ENCODE data around the gene TMEM131.

Gene TMEM131

GRCh38 chr2:97740590-97741182 is 255.1 kb downstream of the TMEM131 start:
- DNase-seq: peak in 2 of 56 donors; percentile 18 to 27

- DNase-seq: no peak
Measured at GRCh38 chr2:97739893-97740245, 255.9 kb downstream of the TMEM131 start.

- no peak for DNase-seq
Measured at GRCh38 chr2:97739020-97739892, 256.5 kb downstream of the TMEM131 start.

GRCh38 chr2:97738179-97739019 is 257.3 kb downstream of the TMEM131 start:
- DNase-seq: no peak

GRCh38 chr2:97737421-97738178 is 258.1 kb downstream of the TMEM131 start:
- DNase-seq: no peak

GRCh38 chr2:97736608-97737330 is 259.0 kb downstream of the TMEM131 start:
- no peak for DNase-seq

- DNase-seq: no peak
Measured at GRCh38 chr2:97736185-97736584, 259.6 kb downstream of the TMEM131 start.

- DNase-seq: no peak
Measured at GRCh38 chr2:97735161-97735561, 260.6 kb downstream of the TMEM131 start.

- DNase-seq: no peak
Measured at GRCh38 chr2:97734061-97735051, 261.4 kb downstream of the TMEM131 start.

- DNase-seq: no peak
Measured at GRCh38 chr2:97733341-97734035, 262.3 kb downstream of the TMEM131 start.

- no peak for DNase-seq
Measured at GRCh38 chr2:97732436-97733340, 263.1 kb downstream of the TMEM131 start.

GRCh38 chr2:97731274-97732020 is 264.3 kb downstream of the TMEM131 start:
- DNase-seq: no peak

GRCh38 chr2:97730245-97730644 is 265.5 kb downstream of the TMEM131 start:
- DNase-seq: no peak

- DNase-seq: peak in 2 of 56 donors; percentile 3 to 9
Measured at GRCh38 chr2:97728091-97728731, 267.5 kb downstream of the TMEM131 start.

GRCh38 chr2:97727296-97727695 is 268.5 kb downstream of the TMEM131 start:
- no peak for DNase-seq

Data from nucleus accumbens (tissue), 56 donors.